Glomerular visceral epithelial cell (primary cell): ENCODE data around the gene EXOSC9.
A peak's percentile ranks its signal among the peaks of the same experiment; 100 is the strongest.

Experiments used
- DNase-seq: peaks from one replicate; pipeline ENCODE4 v3.0.0-alpha.2; 2016; ENCODE audit errors: extremely low spot score

EXOSC9 gene

GRCh38 chr4:121789455-121789854 lies 11.7 kb upstream of the EXOSC9 start:
- no peak for DNase-seq

- peak; percentile 62 for DNase-seq
Measured at GRCh38 chr4:121789960-121790829, 10.9 kb upstream of the EXOSC9 start.

GRCh38 chr4:121790976-121791375 lies 10.1 kb upstream of the EXOSC9 start:
- DNase-seq, result no peak

- DNase-seq, result peak; percentile 83
Measured at GRCh38 chr4:121791481-121791880, 9.6 kb upstream of the EXOSC9 start.

- peak; percentile 25 for DNase-seq
Measured at GRCh38 chr4:121792966-121793365, 8.2 kb upstream of the EXOSC9 start.

GRCh38 chr4:121794505-121795188 lies 6.5 kb upstream of the EXOSC9 start:
- no peak for DNase-seq

- DNase-seq, result no peak
Measured at GRCh38 chr4:121796283-121796682, 4.8 kb upstream of the EXOSC9 start.

- no peak for DNase-seq
Measured at GRCh38 chr4:121799208-121799823, 1.8 kb upstream of the EXOSC9 start.

GRCh38 chr4:121799867-121800501 lies 1.1 kb upstream of the EXOSC9 start:
- DNase-seq, result no peak

GRCh38 chr4:121800638-121800960 lies 524 bp upstream of the EXOSC9 start:
- DNase-seq, result no peak

GRCh38 chr4:121801715-121802075 lies 572 bp downstream of the EXOSC9 start:
- no peak for DNase-seq

- DNase-seq, result no peak
Measured at GRCh38 chr4:121806411-121806810, 5.3 kb downstream of the EXOSC9 start.

GRCh38 chr4:121811122-121811521 lies 10.0 kb downstream of the EXOSC9 start:
- no peak for DNase-seq

GRCh38 chr4:121814756-121815155 lies 13.6 kb downstream of the EXOSC9 start:
- no peak for DNase-seq

GRCh38 chr4:121817006-121817405 lies 15.9 kb downstream of the EXOSC9 start:
- no peak for DNase-seq

GRCh38 chr4:121817701-121818100 lies 16.6 kb downstream of the EXOSC9 start:
- DNase-seq, result no peak

- DNase-seq, result no peak
Measured at GRCh38 chr4:121818215-121818614, 17.1 kb downstream of the EXOSC9 start.

GRCh38 chr4:121819216-121819965 lies 18.3 kb downstream of the EXOSC9 start:
- DNase-seq, result peak; percentile 18

GRCh38 chr4:121822047-121822446 lies 20.9 kb downstream of the EXOSC9 start:
- DNase-seq, result no peak

- peak; percentile 58 for DNase-seq
Measured at GRCh38 chr4:121822796-121823504, 21.8 kb downstream of the EXOSC9 start.
